ENCODE results near the gene ZSCAN26.
"Not testable (repeated sequence)": the region's sequence is repeated elsewhere in the genome, so short reads cannot be mapped to it uniquely, and the experiment has no call there.

Gene ZSCAN26

DNA sequence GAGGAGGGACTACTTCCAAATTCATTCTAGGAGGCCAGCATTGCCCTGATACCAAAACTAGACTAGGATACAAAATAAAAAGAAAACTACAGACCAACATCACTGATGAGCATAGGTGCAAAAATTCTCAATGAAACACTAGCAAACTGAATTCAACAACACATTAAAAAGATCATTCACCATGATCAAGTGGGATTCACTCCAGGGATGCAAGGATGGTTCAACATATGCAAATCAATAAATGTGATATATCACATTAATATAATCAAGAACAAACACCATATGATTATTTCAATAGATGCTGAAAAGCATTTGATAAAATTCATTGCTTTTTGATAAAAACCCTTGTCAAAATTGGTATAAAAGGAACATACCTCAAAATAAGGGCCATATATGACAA is 24.6 kb downstream of the ZSCAN26 start:
- no peak overlapping the region for H3K27ac ChIP-seq
- H3K4me3 ChIP-seq = no peak overlapping the region
- no peak for TF ChIP-seq CTCF (IDR thresholded peaks at IDR 0.05)
- no peak for DNase-seq (ENCODE audit: low spot score)

- DNase-seq (ENCODE audit: low spot score) = no peak
- Histone ChIP-seq H3K4me3 (no peak overlapping the region), H3K27ac (no peak overlapping the region)
- no peak for TF ChIP-seq CTCF (IDR thresholded peaks at IDR 0.05)
Observed at GRCh38 chr6:28295326-28295725, 28.4 kb downstream of the ZSCAN26 start.

- Histone ChIP-seq H3K4me3 (no peak overlapping the region), H3K27ac (no peak overlapping the region)
- no peak for DNase-seq (ENCODE audit: low spot score)
- no peak for TF ChIP-seq CTCF (IDR thresholded peaks at IDR 0.05)
Observed at GRCh38 chr6:28296520-28297060, 29.6 kb downstream of the ZSCAN26 start.

DNA sequence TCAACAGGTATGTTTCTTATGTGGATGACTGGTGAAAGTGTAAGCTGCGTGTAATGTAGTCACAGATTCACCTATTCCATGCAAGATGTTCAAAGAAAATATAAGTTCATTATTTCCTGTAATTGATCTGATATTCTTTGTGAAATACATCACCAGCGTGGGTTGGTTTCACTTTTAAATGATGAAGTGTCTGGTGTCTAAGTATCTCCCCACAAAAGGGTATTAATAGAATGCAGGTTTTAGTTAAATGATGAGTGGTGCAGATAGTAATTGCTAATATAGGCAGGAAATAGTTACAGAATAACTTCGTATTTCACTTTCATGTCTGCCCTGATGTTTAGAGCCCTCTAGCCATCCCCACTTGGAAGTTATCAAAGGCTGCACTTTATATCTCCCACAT is 36.6 kb downstream of the ZSCAN26 start:
- H3K27ac ChIP-seq = no peak overlapping the region
- DNase-seq (ENCODE audit: low spot score) = no peak
- no peak for TF ChIP-seq CTCF (IDR thresholded peaks at IDR 0.05)
- H3K4me3 ChIP-seq = no peak overlapping the region

GRCh38 chr6:28306363-28306762 is 39.4 kb downstream of the ZSCAN26 start:
- not testable (repeated sequence) for H3K4me3 ChIP-seq; DNase-seq (ENCODE audit: low spot score); H3K27ac ChIP-seq

DNA sequence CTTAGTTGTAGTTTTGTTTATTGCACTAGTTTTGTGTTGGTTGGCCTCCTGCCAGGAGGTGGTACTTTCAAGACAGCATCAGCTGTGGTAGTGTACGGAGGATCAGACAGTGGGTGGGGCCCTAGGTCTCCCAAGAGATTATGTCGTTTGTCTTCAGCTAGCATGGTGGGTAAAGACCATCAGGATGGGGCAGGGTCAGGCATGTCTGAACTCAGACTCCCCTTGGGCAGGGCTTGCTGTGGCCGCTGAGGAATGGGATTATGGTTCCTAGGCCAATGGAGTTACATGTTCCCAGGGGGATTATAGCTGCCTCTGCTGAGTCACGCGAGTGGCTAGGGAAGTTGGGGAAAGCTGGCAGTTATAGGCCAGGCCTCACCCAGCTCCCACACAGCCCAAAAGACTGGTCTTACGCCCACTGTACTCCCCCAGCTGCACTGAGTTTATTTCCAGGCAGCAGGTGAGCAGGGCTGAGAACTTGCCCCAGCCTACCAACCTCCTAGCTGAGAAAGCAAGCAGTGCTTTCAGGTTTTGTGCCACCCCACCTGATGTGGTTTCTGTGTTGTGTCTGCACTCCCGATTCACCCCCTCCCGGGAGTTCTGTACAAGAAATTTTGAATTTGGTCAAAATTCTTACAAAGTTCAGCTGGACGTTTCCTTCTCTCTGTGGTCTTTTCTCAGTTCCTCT is 44.3 kb downstream of the ZSCAN26 start:
- H3K27ac ChIP-seq = no peak overlapping the region
- no peak for TF ChIP-seq CTCF (IDR thresholded peaks at IDR 0.05)
- H3K4me3 ChIP-seq = no peak overlapping the region
- DNase-seq (ENCODE audit: low spot score) = no peak

DNA sequence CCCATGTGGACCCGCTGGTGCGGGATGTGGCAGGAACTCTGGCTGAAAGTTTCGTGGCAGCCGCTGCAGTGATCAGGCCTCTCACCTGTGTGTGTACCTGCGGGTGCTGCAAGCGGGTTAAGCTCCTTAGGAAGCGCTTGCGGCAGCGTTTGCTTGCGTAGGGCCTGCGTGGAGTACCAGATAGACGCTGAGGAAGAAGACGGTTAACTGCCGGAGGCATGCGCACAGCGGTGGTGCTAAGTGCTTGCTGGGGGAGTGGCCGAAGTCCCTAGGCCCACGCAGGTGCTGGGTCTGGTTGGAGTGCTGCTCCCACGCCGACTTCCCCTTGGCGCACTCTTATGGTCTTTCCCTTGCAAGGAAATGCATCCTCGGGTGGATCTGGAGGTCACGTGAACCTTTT is 46.0 kb downstream of the ZSCAN26 start:
- no peak for TF ChIP-seq CTCF (IDR thresholded peaks at IDR 0.05)
- no peak for DNase-seq (ENCODE audit: low spot score)

More for the DNA sequence above, 46.0 kb downstream of the ZSCAN26 start:
- H3K27ac ChIP-seq = no peak overlapping the region
- H3K4me3 ChIP-seq = no peak overlapping the region

Measured in coronary artery (tissue), 2 donors.